HG03378 (cell line): ENCODE results near the gene PRDM16.

Experiments used
- ATAC-seq: cut with Tn5 transposase; IDR thresholded peaks from one replicate; pipeline ENCODE4 v1.9.1; 2021; ENCODE audit warnings: mild to moderate bottlenecking, moderate library complexity; ENCODE audit not compliant: unreplicated experiment

Gene PRDM16

DNA sequence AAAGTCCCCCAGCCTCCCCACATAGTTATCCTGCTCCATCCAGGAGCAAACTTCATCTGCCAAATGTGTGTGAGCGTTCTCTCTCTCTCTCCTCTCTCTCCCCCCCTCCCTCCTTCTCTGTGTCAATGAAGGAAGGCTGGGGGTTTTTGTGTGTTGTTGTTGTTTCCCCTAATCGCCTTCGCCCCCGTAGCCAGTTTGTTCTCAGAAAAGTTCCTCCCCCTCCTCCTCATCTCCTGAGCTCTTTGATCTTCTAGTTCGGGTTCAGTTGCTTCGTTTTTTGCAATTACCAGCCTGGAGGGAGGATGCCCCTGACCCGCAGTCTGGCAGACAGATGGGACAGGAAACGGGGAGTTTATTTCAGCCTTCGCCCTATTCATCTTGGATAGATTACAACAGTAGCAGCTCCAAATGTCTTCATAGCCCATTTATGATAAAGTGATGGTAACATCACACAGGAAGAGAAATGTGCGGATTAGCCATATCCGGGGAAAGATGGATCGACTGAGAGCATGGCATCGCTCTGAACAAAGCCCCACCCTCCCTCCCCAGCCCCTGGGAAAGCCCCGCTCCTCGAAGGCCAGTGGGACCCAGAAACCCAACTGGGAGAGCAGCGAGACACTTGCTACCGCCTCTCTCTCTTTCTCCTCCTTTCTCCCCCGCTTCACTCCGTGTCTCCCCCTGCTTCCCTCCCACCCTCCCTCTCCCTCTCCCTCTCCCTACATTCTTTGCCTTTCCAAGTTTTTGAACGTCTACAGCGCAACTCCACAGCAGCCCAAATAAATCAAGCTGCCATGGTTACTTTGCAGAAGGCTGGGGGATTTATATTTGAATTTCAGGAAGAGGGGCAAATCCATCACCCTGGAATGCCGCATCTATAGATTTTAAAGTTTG is 245.7 kb downstream of the PRDM16 start:
- no peak for ATAC-seq

- ATAC-seq = no peak
Observed at GRCh38 chr1:3315399-3316339, 246.7 kb downstream of the PRDM16 start.

DNA sequence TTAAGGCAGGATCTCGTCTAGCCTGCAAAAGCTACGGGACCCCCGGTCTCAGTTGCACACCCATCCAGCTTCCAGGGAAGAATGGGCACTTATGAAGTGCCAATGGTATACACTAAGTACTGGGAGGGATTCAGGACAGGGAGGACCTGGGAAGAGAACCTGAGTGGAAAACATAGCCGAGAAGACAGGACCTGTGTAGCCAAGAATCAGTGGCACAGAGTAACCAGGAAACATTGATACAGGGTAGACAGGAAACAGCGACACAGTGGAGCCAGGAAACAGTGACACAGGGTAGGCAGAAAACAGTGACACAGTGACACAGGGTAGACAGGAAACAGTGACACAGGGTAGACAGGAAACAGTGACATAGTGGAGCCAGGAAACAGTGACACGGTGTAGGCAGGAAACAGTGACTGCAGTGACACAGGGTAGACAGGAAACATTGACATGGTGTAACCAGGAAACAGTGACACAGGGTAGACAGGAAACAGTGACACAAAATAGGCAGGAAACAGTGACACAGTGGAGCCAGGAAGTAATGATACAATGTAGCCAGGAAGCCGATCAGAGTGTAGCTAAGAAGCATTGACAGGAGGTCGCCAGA is 247.4 kb downstream of the PRDM16 start:
- no peak for ATAC-seq

DNA sequence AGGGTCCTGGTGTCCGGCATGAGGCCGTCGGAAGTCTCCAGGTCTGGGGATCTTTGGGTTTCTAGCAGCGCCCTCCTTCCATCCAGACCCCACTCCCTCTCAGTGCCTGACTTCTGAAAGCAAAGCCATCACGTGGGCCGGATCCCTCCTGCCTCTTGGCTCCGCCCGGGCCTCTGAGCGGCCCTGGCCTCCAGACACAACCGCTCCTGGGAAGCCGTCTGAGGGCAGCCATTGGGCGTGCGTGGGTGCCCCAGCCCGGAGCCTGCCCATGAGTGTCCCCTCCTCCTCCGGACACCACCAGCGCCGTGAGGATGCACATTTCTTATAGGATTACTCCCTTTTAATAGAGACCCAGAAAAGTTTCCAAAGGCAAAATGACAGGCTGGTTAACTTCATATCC is 248.5 kb downstream of the PRDM16 start:
- no peak for ATAC-seq

DNA sequence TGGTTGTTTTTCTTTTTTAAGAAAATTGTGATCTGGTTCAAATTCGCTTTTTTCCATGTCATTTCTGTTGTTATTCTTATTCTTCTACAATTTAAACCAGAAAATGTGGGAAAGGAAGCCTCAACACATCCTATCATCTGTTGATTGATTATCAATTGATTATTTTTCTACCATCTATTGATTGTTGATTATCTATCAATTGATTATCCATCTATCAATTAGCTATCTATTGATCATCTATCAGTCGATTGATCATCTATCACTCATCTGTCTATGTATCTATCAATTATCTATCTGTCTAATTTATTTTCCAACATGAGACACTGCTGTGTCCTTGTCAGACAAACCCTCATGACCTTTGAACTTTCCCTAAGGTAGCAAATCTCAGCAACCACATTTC is 249.3 kb downstream of the PRDM16 start:
- no peak for ATAC-seq

GRCh38 chr1:3319874-3320245 is 250.9 kb downstream of the PRDM16 start:
- ATAC-seq = no peak

DNA sequence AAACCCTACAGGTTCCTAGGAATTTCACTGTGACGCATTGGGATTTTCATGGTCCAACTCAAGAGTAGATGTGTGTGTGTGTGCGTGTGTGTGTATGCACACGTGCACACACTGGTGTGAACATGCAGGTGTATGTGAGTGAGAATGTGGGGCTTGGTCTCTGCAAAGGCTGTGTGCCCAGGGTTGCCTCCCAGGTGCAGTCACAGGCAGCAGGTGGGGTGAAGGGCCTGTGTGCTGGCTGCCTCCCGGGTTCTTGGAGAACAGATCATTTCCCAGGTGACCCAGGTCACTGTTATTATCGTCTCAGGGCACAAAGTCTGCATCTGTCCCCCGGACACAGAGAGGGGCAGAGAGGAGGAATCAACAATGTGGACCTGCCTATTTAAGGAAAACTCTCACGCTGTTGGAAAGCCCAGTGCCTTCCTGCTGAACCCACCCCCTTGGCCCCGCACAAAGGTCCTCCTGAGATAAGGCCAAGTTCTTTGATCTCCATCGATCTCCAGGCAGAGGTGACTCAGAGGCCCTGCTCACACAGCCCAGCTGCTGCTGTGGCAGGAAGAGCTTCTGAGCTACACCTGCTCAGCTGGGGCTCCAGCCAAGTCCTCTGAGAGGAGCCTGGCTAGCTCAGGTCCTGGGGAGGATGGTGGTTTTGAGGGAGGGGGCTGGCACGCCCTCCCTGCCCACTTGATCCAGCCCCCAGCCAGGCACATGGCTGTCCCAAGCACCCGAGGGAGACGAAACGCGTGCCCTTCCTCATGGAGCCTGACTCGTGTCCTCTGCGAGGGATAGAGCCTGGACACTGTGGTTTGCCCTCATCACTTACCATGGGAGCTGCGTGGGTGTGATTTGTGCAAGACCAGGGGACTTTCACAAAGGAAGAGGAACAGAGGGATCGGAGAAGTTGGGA is 251.5 kb downstream of the PRDM16 start:
- ATAC-seq = no peak

DNA sequence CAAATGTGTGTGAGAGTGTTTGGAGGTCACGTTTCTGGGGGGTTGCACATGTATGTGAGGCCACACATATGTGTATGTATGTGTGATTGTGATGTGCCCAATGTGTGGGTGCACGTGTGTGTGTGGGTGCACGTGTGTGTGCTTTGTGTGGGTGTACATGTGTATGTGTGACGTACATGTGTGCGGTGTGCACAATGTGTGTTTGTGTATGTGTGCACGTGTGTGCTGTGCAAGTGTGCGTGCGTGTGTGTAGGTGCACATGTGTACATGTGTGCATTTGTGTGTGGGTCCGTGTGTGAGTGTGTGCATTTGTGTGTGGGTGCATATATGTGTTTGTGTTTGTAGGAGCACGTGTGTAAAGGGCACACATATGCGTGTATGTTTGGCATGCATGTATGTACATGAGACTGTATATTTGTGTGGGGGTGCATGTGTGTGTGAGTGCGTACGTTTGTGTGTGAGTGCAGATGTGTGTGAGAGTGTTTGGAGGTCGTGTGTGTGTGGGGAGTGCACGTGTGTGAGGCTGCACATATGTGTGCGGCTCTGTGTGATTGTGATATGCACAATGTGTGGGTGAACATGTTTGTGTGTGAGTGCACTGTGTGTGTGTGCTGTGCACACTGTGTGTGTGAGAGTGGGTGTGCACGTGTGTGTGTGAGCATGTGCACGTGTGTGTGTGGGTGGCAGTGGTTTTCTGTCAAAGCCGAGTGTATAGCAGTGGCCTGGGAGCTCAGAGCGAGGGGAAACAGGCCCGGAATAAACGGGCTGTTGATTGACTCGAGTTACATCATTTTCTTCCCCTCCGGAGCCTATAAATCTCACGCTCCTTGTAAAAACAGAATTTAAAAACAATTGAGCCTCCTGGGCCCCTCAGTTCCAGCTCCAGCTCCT is 252.8 kb downstream of the PRDM16 start:
- ATAC-seq = no peak

DNA sequence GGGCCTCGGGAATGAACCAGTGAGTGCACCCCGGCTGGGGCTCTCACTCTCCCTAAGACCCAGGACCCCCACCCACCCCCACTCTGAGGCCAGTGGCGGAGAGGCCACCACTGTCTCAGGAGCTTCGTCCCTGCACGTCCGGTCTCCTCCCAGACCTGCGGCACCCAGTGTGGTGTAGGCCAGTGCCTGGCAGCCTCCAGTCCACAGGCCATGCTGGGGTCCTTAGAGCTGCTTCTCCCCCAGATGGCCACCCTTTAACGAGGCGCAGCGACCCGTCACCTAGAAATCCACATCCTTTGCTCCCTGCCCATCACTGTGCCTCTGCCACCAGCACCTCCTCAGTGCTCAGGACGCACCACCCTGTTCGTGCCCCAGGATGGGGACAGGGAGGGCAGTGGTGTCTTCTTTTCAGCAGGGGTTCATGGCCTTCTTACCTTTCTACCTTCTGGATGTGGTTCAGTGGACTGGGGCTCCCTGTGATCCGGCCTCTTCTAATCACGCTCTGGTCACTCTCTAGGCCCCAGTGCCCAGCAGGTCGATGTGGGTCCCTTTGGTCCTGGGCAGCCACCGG is 253.5 kb downstream of the PRDM16 start:
- no peak for ATAC-seq

DNA sequence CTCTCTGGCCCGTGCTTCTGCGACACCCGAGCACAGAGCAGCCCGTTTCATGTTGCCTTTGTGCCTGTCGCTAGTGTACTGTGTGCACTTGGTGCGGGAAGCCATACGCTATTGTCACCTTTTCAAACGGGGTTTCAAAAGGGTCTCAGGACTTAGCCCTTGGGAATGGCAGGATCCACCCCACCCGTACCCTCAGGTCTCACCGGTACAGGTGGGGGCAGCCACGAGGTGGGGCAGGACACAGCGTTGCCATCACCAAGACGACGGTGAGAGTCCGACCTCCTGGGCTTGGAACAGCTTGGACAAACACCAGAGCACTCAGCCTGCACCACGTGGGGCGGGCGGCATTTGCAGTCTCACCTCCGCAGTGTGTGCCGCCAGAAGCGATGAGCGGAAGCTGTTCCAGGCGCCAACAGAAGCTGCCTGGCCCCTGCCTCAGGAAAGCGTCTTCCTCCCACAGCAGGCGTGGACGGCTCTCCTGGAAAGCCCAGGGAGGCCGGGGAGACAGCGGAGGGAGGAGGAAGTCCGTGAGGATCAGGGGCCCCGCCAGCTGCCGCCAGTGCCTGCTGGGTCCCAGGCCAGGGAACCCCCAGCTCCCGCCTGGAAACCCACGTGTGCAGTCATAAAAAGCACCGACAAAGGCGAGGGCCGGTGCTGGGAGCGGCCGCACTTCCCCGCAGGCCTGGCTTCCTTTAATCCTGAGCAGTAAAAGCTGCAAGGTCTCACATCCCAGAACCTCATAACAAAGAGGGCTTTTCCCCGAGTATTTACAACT is 254.2 kb downstream of the PRDM16 start:
- no peak for ATAC-seq

- ATAC-seq = no peak
Observed at GRCh38 chr1:3323796-3324703, 255.0 kb downstream of the PRDM16 start.

DNA sequence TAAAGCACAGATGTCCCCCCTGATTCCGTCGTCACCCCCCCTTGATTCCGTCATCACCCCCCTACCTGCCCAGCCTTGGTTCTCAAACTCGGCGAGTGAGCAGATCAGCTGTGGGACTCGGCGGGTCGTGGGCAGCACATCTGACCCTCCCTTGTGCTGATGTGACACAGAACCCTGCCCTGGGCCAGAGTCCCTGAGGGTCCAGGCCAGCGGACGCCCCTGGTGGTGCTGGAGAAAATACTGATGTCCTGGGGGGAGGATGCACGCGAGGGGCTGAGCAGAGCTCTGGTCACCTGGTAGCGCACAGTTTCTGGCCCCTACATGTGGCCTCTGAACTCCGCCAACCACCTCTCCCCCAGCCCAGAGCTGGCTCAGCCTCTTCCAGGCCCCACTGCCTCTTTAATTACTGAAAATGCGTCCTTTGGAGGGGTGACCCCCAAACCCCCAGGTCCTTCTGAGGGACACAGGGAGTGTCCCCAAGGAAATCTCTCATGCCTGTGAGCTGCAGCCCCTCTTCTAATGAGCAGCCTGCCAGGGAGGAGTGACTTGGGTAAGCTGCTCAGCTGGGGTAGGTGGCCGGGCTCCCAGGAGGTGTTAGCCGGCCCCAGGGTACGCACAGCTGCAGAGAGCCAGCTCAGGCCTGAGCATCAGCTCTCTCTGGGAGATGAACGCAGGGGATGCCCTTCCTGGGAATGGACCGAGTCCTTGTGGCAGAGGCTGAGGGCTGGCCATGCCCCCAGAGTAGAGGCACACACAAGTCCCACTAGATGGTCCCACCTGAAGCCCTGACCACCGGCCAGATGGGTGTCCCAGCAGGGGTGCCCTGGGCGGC is 255.9 kb downstream of the PRDM16 start:
- ATAC-seq = no peak

DNA sequence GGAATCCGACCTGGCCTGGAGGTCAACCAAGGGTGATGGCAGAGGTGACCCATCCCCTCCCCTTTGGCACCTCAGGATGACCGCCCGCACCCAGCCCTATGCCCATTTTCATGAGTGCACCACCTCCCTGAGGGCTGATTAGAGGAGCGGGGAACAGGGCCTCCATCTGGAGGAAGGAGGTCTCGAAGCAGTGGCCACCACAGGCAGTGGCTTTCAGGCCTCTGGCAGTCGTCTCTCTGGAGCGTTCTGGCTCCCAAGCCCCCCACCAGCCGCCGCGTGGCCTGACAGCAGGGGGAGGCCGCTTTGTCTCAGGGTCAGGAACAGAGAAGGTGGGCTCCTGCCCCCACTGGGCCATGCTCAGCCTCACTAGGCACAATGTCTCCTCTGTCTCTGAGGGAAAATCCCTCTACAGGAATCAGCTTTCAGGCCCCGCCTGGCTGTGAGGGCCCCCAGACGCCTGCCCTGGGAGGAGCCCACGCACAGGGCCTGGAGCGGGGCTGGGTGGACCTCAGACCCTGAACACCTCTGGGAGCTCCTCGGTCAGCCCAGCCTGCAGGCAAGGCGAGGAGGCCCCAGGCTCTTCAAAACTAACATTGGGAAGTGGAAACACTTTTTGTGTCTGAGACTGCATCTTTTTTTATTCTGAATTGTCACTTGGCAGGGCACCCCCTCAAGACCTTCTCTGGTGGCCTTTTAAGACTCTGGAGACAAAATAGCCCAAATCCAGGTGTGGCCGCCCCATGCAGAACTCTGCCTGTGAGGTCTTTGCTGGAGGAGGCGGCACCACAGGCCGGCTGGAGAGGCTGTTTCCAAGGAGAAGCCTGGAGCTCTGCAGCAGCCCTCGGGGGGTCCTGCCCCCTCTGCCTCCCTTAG is 257.7 kb downstream of the PRDM16 start:
- no peak for ATAC-seq

DNA sequence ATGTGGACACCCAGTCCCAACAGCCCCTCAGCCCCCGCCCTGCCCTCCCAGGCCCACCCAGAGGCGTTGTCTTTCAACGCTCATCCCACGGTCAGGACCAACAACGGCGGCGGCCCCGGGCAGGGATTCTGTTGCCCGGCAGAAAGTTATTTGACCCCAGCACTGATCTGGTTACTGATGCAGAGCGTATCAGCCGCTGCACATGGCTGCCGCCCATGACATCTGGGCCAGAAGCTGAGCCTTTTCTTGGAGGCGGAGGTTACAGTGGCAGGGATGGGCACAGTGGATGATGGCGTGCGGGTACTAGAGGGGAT is 258.3 kb downstream of the PRDM16 start:
- no peak for ATAC-seq

GRCh38 chr1:3327936-3328590 is 259.1 kb downstream of the PRDM16 start:
- no peak for ATAC-seq
